NK-92 (cell line): Measurements from ENCODE around the gene CD82.

Experiments
- DNase-seq: peaks from one replicate; lab custom pipeline; 2025; ENCODE audit not compliant: unreplicated experiment; lab: John Stamatoyannopoulos, UW

Gene CD82

GRCh38 chr11:44598831-44599230, 33.4 kb downstream of the CD82 start:
- no peak for DNase-seq

GRCh38 chr11:44600261-44600660, 34.8 kb downstream of the CD82 start:
- no peak for DNase-seq

- no peak for DNase-seq
Measured at GRCh38 chr11:44600839-44601383, 35.4 kb downstream of the CD82 start.

- DNase-seq = no peak
Measured at GRCh38 chr11:44601471-44602370, 36.3 kb downstream of the CD82 start.

DNA sequence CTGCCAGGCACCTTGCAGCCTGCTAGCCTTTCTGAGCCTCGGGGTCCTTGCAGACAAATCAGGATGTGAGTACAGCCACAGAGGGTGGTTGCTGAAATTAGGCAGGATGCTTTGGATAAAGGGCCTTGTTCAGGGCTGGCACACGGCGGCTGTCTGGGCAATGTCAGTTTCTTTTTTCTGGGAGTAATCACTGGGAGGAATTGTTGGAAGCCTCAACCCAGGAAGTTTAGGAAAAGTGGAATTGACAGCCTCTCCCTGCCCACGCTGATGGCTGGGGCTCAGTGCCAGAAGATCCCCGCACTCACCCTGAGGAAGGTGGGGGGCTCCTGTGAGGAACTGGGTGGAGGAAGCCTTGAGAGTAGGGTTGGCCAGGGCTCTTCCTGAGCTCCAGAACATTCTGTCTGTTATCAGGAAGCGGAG, 37.4 kb downstream of the CD82 start:
- DNase-seq = no peak

DNA sequence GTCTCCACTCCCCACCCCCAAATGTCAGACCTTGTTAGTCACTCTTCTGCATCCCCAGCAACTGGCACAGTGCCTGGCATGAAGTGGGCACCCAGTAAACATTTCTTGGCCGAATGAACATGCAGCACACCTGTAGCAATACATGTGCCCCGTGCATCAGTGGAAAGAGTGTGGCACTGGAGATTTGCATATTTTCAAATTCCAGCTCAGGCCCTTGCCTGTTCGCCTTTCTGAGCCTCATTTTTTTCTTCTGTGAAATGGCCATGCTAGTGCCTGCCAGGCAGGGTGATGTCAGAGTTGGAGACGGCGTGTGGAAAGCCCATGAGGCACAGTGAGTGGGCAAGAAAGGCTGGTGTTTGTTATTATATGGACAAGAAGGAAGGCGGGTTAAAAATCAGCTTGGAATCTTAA, 38.7 kb downstream of the CD82 start:
- no peak for DNase-seq

DNA sequence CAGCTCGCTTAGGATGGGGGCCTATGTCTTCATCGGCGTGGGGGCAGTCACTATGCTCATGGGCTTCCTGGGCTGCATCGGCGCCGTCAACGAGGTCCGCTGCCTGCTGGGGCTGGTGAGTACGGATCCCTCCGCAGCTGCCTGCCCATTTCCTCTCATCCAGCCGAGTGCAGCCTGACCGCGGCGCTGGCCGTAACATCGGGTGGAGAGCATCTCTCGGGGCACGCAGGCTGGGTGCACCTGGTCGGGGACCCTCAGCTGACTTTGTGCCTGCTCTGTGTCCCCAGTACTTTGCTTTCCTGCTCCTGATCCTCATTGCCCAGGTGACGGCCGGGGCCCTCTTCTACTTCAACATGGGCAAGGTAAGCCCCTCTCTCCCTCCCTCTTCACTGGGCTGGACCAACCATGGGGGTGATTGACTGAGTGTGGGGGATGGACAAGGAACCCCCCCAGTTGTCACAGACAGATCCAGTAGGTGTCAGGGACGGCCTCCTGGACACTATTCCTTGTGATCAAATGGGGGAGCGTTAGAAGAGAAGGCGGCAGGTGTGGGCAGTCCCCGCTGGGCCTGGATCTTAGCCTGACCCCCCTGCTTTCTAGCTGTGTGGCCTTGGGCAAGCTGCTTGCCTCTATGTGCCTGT, 39.7 kb downstream of the CD82 start:
- no peak for DNase-seq

DNA sequence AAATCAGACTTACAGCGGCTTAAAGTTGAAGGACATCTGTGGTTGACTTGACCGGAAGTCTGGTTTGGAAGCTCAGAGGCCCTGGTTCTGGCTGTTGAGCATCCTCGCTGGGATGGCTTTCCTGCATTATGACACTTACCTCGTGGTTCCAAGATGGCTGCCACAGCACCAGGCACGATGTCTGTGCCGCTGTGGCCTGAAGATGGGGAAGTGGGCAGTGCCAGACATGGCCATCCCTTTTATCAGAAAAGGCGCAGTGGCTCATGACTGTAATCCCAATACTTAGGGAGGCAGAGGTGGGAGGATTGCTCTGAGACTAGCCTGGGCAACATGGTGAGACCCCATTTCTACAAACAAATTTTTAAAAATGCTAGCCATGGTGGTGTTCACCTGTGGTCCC, 40.5 kb downstream of the CD82 start:
- no peak for DNase-seq

DNA sequence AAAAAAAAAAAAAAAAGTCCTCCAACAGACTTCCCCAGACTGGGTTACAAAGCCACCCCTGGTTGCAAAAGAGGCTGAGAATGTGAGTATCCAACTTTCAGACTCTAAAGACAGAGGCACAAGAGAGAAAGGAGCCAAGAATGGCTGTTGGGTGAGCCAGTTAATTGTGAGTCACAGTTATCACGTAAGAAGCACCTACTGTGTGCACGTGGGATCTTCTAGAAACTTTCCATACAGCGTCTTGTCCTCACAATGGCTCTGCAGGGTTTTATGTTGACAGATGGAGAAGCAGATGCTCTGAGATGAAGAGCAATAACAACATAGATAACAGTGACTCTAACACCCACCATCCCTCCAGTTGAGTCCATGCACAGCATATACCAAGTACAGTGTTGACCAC, 41.0 kb downstream of the CD82 start:
- no peak for DNase-seq

DNA sequence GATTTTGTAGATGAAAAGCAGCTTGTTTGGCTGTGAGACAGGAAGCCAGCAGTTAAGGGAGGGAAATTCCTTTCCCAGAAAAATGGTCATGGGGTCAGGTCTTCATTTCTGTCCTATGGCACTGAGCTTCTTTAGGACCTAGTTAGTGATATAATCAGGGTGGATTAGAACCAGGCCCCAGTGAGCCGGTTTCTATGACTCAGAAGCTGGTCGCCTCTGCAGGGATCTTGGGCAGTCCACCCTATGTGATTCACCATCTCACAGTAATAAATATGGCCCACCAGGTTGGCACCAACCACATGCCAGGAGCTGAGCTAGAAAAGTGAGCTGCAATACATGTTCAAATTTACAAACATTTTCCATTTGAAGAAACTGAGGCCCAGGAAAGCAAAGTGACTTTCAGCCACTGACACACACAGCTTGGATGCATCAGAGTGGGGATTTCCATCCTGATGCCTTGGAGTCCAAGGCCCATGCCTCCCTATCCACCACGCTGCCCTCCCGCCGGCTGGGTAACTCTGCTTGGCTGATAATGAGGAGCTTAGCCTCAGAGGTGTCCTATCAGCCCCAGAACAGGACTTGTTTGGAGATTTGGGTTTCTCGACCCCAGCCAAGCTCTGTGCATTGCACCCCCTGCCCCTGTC, 42.0 kb downstream of the CD82 start:
- no peak for DNase-seq

DNA sequence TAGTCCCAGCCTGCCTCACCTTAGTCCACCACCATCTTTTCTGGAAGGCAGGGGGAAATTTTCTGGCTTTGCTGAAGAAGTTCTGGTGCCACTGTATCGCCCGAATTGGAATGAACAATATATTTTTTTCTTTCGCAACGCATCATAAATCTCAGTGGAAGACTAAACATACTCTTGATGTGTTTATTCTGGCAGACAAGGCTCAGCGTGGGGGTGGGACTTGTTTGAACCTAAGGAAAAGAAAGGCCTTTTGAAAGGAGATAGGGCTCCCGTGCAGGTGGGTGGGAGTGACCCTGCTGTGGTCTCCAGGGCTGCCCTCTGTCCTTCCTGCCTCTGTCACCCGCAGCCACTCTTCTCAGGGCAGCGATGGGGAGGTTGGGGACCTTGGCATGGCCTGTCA, 42.5 kb downstream of the CD82 start:
- no peak for DNase-seq

- no peak for DNase-seq
Measured at GRCh38 chr11:44608651-44608990, 43.2 kb downstream of the CD82 start.

DNA sequence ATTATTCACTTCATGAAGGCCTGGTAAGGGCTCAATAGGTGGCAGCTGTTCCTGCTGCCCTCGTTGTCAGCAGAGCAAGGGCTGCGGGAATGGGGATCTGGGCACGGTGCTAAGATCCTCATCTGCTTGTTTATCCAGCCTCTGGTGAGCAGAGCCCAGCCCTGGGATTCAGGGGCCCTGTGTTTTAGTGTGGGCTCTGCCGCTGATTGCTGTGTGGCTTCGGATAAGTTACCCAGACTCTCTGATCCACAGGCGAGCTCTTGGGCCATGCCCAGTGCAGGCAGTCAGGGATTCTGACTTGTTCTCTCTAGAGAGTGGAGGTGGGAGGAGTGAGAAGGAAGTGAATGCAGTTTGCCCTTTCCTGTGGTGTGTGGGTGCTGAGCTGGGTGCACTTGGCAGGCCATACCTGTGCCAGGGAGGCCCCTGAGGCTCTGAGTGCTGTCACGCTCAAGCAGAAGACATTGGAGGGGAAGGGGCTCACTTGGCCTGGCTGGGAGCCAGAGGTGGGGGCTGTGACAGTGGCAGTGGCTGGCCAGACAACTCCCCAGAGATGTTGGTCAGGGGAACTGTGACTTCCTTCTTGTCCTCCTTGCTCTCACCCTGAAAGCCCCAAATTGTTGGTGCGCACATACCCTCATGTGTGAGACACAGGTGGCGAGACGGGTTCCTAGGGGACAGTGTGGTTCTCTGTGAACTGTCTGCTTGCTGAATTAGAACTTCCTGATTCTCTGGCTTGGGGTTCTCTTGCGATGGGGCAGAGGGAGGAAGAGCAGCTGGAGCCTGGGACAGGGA, 43.7 kb downstream of the CD82 start:
- no peak for DNase-seq

GRCh38 chr11:44609783-44610155, 44.3 kb downstream of the CD82 start:
- DNase-seq = no peak

DNA sequence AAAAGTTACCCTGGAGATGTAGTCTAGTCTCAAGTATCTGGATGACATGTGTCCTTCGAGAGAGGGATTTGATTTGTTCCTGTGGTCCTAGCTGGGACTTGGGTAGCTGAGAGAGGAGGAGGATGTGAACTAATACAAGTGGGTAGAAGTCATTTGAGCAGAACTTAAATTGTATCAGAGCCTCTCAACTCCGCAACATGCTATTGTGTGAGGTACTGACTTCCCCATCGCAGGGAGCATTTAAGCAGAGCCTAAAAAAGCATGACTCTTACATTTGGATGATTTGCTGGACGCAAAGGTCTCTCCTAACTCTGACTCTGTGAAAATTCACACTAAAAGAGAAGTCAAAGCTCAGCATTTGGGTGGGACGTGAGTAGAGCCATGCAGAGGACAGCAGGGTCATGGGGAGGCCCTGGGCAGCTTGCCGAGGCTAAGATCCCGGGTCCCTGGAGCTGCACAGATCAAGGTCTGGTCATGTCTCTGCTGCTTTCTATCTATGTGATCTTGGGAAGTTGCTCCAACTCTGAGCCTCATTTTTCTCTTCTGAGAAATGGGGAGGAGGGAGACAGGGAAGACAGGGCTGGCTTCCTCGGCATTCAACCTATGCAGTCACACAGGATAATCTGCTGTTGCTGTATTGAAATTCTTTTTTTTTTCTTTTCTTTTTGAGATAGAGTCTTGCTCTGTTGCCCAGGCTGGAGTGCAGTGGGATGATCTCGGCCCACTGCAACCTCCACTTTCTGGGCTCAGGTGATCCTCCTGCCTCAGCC, 44.9 kb downstream of the CD82 start:
- no peak for DNase-seq

DNA sequence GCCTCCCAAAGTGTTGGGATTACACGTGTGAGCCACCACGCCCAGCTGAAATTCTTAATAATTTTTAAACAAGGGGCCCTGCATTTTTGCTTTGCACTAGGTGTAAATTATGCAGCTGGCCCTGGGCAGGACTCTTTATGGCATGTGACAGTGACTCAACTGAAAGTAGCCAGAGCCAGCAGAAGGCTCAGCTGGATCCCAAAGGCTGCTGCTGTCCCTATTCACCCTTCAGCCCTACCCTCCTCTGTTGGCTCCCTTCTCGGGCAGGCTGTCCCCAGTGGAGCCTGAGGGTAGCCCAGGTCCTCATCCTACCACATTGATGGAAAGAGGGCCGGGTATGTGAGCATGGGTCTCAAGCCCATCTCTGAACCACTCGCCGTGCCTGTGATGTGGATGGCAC, 45.6 kb downstream of the CD82 start:
- DNase-seq = no peak

DNA sequence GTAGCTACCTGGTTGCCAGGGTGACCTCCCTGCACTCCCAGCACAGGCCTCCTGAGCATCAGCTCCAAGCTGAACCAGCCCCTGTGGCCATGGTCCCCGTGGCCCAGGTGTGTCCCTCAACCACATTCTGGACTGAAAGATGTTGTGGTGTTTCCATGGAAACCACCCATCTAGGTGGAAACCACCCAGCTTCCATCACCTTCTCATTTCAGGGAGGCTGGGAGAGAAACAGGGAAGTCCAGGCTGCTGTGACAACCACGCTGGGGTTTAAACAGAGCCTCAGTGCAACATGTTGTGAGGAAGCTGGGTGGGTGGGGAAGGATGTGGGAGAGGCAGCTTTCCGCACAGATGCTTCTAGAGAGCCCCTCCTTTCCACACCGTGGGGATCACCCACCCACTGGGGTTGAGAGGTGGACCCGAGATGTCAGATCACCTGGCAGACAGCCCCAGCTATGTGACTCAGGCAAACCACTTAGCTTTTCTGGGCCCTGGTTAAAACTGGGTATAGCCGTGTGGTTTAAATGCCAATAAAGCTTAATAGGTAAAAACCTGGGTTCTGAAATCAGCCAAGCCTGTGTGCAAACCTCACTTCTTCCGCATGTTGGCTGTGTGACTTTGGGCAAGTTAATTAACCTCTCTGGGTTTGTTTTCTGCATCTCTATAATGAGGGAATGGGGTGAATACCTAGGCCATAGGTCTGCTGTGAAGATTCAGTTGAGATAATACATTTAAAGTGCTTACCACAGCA, 46.4 kb downstream of the CD82 start:
- no peak for DNase-seq

GRCh38 chr11:44613153-44613552, 47.7 kb downstream of the CD82 start:
- DNase-seq = no peak

DNA sequence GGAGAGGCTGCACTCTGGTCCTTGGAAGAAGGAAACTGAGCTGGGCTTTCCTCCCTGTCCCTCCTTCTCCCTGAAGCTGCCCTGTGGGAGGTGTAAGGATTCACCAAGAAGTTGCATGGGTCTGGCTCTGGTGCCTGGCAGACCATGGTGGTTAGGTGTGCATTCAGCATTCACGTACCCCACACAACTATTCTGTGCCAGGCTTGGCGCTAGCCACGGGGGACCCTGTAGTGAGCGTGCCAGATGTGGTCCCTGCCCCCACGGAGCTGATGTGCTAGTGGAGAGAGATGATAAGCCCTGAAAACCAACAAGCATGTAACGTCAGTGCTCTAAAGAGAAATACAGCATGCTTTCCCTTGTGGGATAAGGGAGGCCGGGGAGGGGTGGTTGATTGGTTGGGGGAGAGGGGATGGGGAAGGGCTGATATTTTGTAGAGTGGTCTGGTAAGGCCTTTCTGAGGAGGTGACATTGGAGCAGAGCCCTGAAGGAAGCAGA, 48.9 kb downstream of the CD82 start:
- DNase-seq = no peak
